ENCODE results near the gene SCN7A.

SCN7A gene

GRCh38 chr2:166516712-166517303 lies 22.8 kb upstream of the SCN7A start:
- Histone ChIP-seq H3K27ac (replicated peaks; ENCODE audit: low read length) (no peak overlapping the region), H2BK120ac (ENCODE audit: low read depth, low read length) (no peak overlapping the region), H3K14ac (ENCODE audit: low read length) (no peak overlapping the region), H2AFZ (ENCODE audit: low read length) (no peak overlapping the region), H3K9ac (ENCODE audit: low read depth, low read length, poor library complexity) (no peak overlapping the region), H3K36me3 (replicated peaks in 1 of 2; ENCODE audit: control insufficient read depth in 2 of 2, insufficient read depth in 2 of 2, low read length in 2 of 2) (no peaks in the 10 kb centered on the region), H3K9me3 (replicated peaks in 1 of 2; ENCODE audit: control insufficient read depth in 2 of 2, insufficient read depth in 1 of 2, low read depth in 1 of 2, low read length in 2 of 2) (no peaks in the 10 kb centered on the region), H2BK5ac (ENCODE audit: low read length) (no peak overlapping the region), H4K8ac (ENCODE audit: low read depth, low read length) (no peak overlapping the region), H3K4me2 (ENCODE audit: insufficient read depth, low read length, poor library complexity, severe bottlenecking) (no peak overlapping the region), H3K79me1 (ENCODE audit: low read depth, low read length) (no peaks in the 10 kb centered on the region), H3K4me1 (ENCODE audit: control insufficient read depth in 2 of 2, insufficient read depth in 1 of 2, low read depth in 1 of 2, low read length in 2 of 2) (peaks cover 4 to 5% of the 10 kb centered on the region in 2 donors), H2AK5ac (ENCODE audit: low read depth, low read length) (no peak overlapping the region), H3K4me3 (ENCODE audit: low read length in 2 of 2) (no peak overlapping the region), H2BK15ac (ENCODE audit: low read length) (no peak overlapping the region), H3K27me3 (ENCODE audit: control insufficient read depth in 3 of 3, insufficient read depth in 3 of 3, low read depth in 1 of 3, low read length in 3 of 3) (no peaks in the 10 kb centered on the region), H3K23ac (ENCODE audit: low read depth, low read length, poor library complexity) (no peak overlapping the region), H3K18ac (ENCODE audit: low read length) (no peak overlapping the region), H4K91ac (ENCODE audit: low read depth, low read length, poor library complexity) (no peak overlapping the region), H3K4ac (ENCODE audit: low read length) (no peak overlapping the region), H2BK12ac (ENCODE audit: low read length) (no peak overlapping the region)
- no CpG with 5 or more reads among the region's 2 CpGs for WGBS, 2 donors (ENCODE audit: extremely low coverage in 2 of 2, insufficient read length in 2 of 2, insufficient replicate concordance in 1 of 2)
- DNase-seq (ENCODE audit: low spot score), result peak; percentile 17

GRCh38 chr2:166513952-166514351 lies 19.9 kb upstream of the SCN7A start:
- no peak overlapping the region for H4K8ac ChIP-seq (ENCODE audit: low read depth, low read length)
- no peak overlapping the region for H2BK120ac ChIP-seq (ENCODE audit: low read depth, low read length)
- H3K27me3 ChIP-seq (ENCODE audit: control insufficient read depth in 3 of 3, insufficient read depth in 3 of 3, low read depth in 1 of 3, low read length in 3 of 3), result no peaks in the 10 kb centered on the region
- H3K23ac ChIP-seq (ENCODE audit: low read depth, low read length, poor library complexity), result no peak overlapping the region
- no peak overlapping the region for H3K9ac ChIP-seq (ENCODE audit: low read depth, low read length, poor library complexity)
- H3K4me2 ChIP-seq (ENCODE audit: insufficient read depth, low read length, poor library complexity, severe bottlenecking), result no peak overlapping the region
- H4K91ac ChIP-seq (ENCODE audit: low read depth, low read length, poor library complexity), result no peak overlapping the region
- H2BK12ac ChIP-seq (ENCODE audit: low read length), result no peak overlapping the region
- H3K4me1 ChIP-seq (ENCODE audit: control insufficient read depth in 2 of 2, insufficient read depth in 1 of 2, low read depth in 1 of 2, low read length in 2 of 2), result peaks cover 1 to 4% of the 10 kb centered on the region in 2 donors
- no peak overlapping the region for H2AK5ac ChIP-seq (ENCODE audit: low read depth, low read length)
- no peak overlapping the region for H3K4ac ChIP-seq (ENCODE audit: low read length)
- no peaks in the 10 kb centered on the region for H3K79me1 ChIP-seq (ENCODE audit: low read depth, low read length)
- no peak overlapping the region for H2BK15ac ChIP-seq (ENCODE audit: low read length)
- H2BK5ac ChIP-seq (ENCODE audit: low read length), result no peak overlapping the region
- DNase-seq (ENCODE audit: low spot score), result no peak
- H3K9me3 ChIP-seq (replicated peaks in 1 of 2; ENCODE audit: control insufficient read depth in 2 of 2, insufficient read depth in 1 of 2, low read depth in 1 of 2, low read length in 2 of 2), result no peaks in the 10 kb centered on the region
- H3K36me3 ChIP-seq (replicated peaks in 1 of 2; ENCODE audit: control insufficient read depth in 2 of 2, insufficient read depth in 2 of 2, low read length in 2 of 2), result no peaks in the 10 kb centered on the region
- H3K4me3 ChIP-seq (ENCODE audit: low read length in 2 of 2), result no peak overlapping the region
- H3K14ac ChIP-seq (ENCODE audit: low read length), result no peak overlapping the region
- no peak overlapping the region for H2AFZ ChIP-seq (ENCODE audit: low read length)
- H3K18ac ChIP-seq (ENCODE audit: low read length), result no peak overlapping the region
- no CpG with 5 or more reads among the region's 1 CpG for WGBS, 2 donors (ENCODE audit: extremely low coverage in 2 of 2, insufficient read length in 2 of 2, insufficient replicate concordance in 1 of 2)
- no peak overlapping the region for H3K27ac ChIP-seq (replicated peaks; ENCODE audit: low read length)

GRCh38 chr2:166499281-166499680 lies 5.2 kb upstream of the SCN7A start:
- Histone ChIP-seq H2BK12ac (ENCODE audit: low read length) (no peak overlapping the region), H2AFZ (ENCODE audit: low read length) (no peak overlapping the region), H3K79me1 (ENCODE audit: low read depth, low read length) (no peaks in the 10 kb centered on the region), H3K14ac (ENCODE audit: low read length) (no peak overlapping the region), H2BK5ac (ENCODE audit: low read length) (no peak overlapping the region), H2BK15ac (ENCODE audit: low read length) (no peak overlapping the region), H2AK5ac (ENCODE audit: low read depth, low read length) (no peak overlapping the region), H3K27me3 (ENCODE audit: control insufficient read depth in 3 of 3, insufficient read depth in 3 of 3, low read depth in 1 of 3, low read length in 3 of 3) (no peaks in the 10 kb centered on the region), H3K36me3 (replicated peaks in 1 of 2; ENCODE audit: control insufficient read depth in 2 of 2, insufficient read depth in 2 of 2, low read length in 2 of 2) (no peaks in the 10 kb centered on the region), H4K91ac (ENCODE audit: low read depth, low read length, poor library complexity) (no peak overlapping the region), H2BK120ac (ENCODE audit: low read depth, low read length) (no peak overlapping the region), H3K9me3 (replicated peaks in 1 of 2; ENCODE audit: control insufficient read depth in 2 of 2, insufficient read depth in 1 of 2, low read depth in 1 of 2, low read length in 2 of 2) (no peaks in the 10 kb centered on the region), H3K9ac (ENCODE audit: low read depth, low read length, poor library complexity) (no peak overlapping the region), H3K4me1 (ENCODE audit: control insufficient read depth in 2 of 2, insufficient read depth in 1 of 2, low read depth in 1 of 2, low read length in 2 of 2) (peaks cover 3 to 7% of the 10 kb centered on the region in 2 donors), H4K8ac (ENCODE audit: low read depth, low read length) (no peak overlapping the region), H3K4me2 (ENCODE audit: insufficient read depth, low read length, poor library complexity, severe bottlenecking) (no peak overlapping the region), H3K27ac (replicated peaks; ENCODE audit: low read length) (no peak overlapping the region), H3K4ac (ENCODE audit: low read length) (no peak overlapping the region), H3K4me3 (ENCODE audit: low read length in 2 of 2) (no peak overlapping the region), H3K23ac (ENCODE audit: low read depth, low read length, poor library complexity) (no peak overlapping the region), H3K18ac (ENCODE audit: low read length) (no peak overlapping the region)
- WGBS, 2 donors (ENCODE audit: extremely low coverage in 2 of 2, insufficient read length in 2 of 2, insufficient replicate concordance in 1 of 2), result no CpG with 5 or more reads among the region's 1 CpG
- no peak for DNase-seq (ENCODE audit: low spot score)

- Histone ChIP-seq H3K9ac (ENCODE audit: low read depth, low read length, poor library complexity) (no peak overlapping the region), H3K4ac (ENCODE audit: low read length) (no peak overlapping the region), H3K36me3 (replicated peaks in 1 of 2; ENCODE audit: control insufficient read depth in 2 of 2, insufficient read depth in 2 of 2, low read length in 2 of 2) (no peaks in the 10 kb centered on the region), H3K14ac (ENCODE audit: low read length) (no peak overlapping the region), H4K91ac (ENCODE audit: low read depth, low read length, poor library complexity) (no peak overlapping the region), H3K27me3 (ENCODE audit: control insufficient read depth in 3 of 3, insufficient read depth in 3 of 3, low read depth in 1 of 3, low read length in 3 of 3) (no peaks in the 10 kb centered on the region), H3K18ac (ENCODE audit: low read length) (no peak overlapping the region), H2BK12ac (ENCODE audit: low read length) (no peak overlapping the region), H2AFZ (ENCODE audit: low read length) (no peak overlapping the region), H3K27ac (replicated peaks; ENCODE audit: low read length) (no peak overlapping the region), H4K8ac (ENCODE audit: low read depth, low read length) (no peak overlapping the region), H3K4me2 (ENCODE audit: insufficient read depth, low read length, poor library complexity, severe bottlenecking) (no peak overlapping the region), H2BK5ac (ENCODE audit: low read length) (no peak overlapping the region), H3K79me1 (ENCODE audit: low read depth, low read length) (no peaks in the 10 kb centered on the region), H2BK120ac (ENCODE audit: low read depth, low read length) (no peak overlapping the region), H3K4me1 (ENCODE audit: control insufficient read depth in 2 of 2, insufficient read depth in 1 of 2, low read depth in 1 of 2, low read length in 2 of 2) (peaks cover 5 to 9% of the 10 kb centered on the region in 2 donors), H3K4me3 (ENCODE audit: low read length in 2 of 2) (no peak overlapping the region), H2AK5ac (ENCODE audit: low read depth, low read length) (no peak overlapping the region), H3K9me3 (replicated peaks in 1 of 2; ENCODE audit: control insufficient read depth in 2 of 2, insufficient read depth in 1 of 2, low read depth in 1 of 2, low read length in 2 of 2) (no peaks in the 10 kb centered on the region), H2BK15ac (ENCODE audit: low read length) (no peak overlapping the region), H3K23ac (ENCODE audit: low read depth, low read length, poor library complexity) (no peak overlapping the region)
- DNase-seq (ENCODE audit: low spot score), result no peak
- WGBS, 2 donors (ENCODE audit: extremely low coverage in 2 of 2, insufficient read length in 2 of 2, insufficient replicate concordance in 1 of 2), result no CpG with 5 or more reads among the region's 1 CpG
Measured at GRCh38 chr2:166491461-166491860, 2.6 kb downstream of the SCN7A start.
